Peyer's patch (tissue), 4 donors: Measurements from ENCODE around the gene EEF1A2.

Experiments
- POLR2A ChIP-seq, 2 donors: fragments of 450-650 bp; IDR thresholded peaks; one replicate each; pipeline ENCODE4 v1.5.1; 2017; ENCODE audit warnings: antibody characterized with exemption in 2 of 2, mild to moderate bottlenecking in 2 of 2, moderate library complexity in 2 of 2
- TF ChIP-seq, protein P1 (sequence below), 6 experiments: fragments of 450-650 bp in 4 of 6; fragments of 200-600 bp in 2 of 6; sonication (generic) in 1 of 6; IDR thresholded peaks; one replicate each; pipeline ENCODE4 v1.5.1; 2017 to 2019; ENCODE audit warnings: antibody characterized with exemption in 6 of 6, mild to moderate bottlenecking in 3 of 6, moderate library complexity in 1 of 6

GRCh38 chr20:63538204-63539091 lies 39.6 kb upstream of the EEF1A2 start:
- TF ChIP-seq, protein P1, sequence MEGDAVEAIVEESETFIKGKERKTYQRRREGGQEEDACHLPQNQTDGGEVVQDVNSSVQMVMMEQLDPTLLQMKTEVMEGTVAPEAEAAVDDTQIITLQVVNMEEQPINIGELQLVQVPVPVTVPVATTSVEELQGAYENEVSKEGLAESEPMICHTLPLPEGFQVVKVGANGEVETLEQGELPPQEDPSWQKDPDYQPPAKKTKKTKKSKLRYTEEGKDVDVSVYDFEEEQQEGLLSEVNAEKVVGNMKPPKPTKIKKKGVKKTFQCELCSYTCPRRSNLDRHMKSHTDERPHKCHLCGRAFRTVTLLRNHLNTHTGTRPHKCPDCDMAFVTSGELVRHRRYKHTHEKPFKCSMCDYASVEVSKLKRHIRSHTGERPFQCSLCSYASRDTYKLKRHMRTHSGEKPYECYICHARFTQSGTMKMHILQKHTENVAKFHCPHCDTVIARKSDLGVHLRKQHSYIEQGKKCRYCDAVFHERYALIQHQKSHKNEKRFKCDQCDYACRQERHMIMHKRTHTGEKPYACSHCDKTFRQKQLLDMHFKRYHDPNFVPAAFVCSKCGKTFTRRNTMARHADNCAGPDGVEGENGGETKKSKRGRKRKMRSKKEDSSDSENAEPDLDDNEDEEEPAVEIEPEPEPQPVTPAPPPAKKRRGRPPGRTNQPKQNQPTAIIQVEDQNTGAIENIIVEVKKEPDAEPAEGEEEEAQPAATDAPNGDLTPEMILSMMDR (IDR thresholded peaks at IDR 0.05) = peak in 2 of 6 experiments; percentile 10 to 23
- TF ChIP-seq POLR2A (IDR thresholded peaks at IDR 0.05) = no peak
